ENCODE results near the gene GSAP.

- TF ChIP-seq CTCF (IDR thresholded peaks at IDR 0.05) (no peak), POLR2A (IDR thresholded peaks at IDR 0.05) (no peak)
Observed at GRCh38 chr7:77266291-77266794, 149.8 kb downstream of the GSAP start.

Measured in thyroid gland (tissue), 4 donors.